Measurements from ENCODE around the gene KLF9.

DNA sequence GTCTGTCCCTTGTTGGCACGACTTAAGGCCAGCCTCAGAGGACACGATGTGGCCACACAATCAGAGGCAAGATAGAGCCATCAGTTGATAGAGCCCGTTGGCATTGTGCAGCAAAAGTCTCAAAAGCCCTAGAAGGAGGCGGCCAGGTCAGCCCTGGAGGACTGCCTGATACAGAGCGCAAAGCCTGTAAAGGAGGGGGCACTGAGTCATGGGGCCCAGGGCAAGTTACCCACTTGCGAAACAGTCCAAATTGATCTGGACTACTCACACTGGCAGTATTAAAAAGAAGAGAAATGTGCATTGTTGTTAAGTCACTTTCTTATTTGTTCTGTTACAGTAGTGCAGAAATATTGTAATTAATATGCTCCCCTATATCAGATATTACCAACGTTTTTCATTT lies 51.5 kb downstream of the KLF9 start:
- TF ChIP-seq RBBP5 (IDR thresholded peaks at IDR 0.05; ENCODE audit: borderline replicate concordance, insufficient read depth, low read length, poor library complexity, severe bottlenecking) (no peak), SP1 (CRISPR knock-in tag; IDR thresholded peaks at IDR 0.05) (no peak), HMG20B (CRISPR knock-in tag; IDR thresholded peaks at IDR 0.05) (no peak), HMGXB4 (CRISPR knock-in tag; IDR thresholded peaks at IDR 0.05) (no peak), ATF1 (CRISPR knock-in tag; IDR thresholded peaks at IDR 0.05) (no peak), ATF1 (tag; IDR thresholded peaks at IDR 0.05) (no peak), ZNF280B (CRISPR knock-in tag; IDR thresholded peaks at IDR 0.05) (no peak), CEBPB (tag; IDR thresholded peaks at IDR 0.05) (no peak), BMI1 (IDR thresholded peaks at IDR 0.05; ENCODE audit: low read length) (no peak), SMARCA5 (IDR thresholded peaks at IDR 0.05) (no peak), POLR2A (conservative IDR thresholded peaks at IDR 0.05) (no peak), EP300 (IDR thresholded peaks at IDR 0.05; ENCODE audit: low read length) (no peak)
